ENCODE results near the gene CDK5. TPM values are rescaled to one million over a fixed set of nuclear protein-coding genes. Genes with fewer than 3 reads are reported as not detected.
"Not testable (repeated sequence)": the region's sequence is repeated elsewhere in the genome, so short reads cannot be mapped to it uniquely, and the experiment has no call there.

Gene CDK5
- total RNA-seq, 1 donor from 2014 or later = 5.7 TPM

GRCh38 chr7:151011616-151012015 is 46.1 kb downstream of the CDK5 start:
- H3K27me3 ChIP-seq (ENCODE audit: control insufficient read depth in 3 of 3, insufficient read depth in 3 of 3, low read length in 3 of 3) = peaks cover 40 to 54% (median 54%) of the 10 kb centered on the region in 3 donors
- H3K27ac ChIP-seq (ENCODE audit: low read depth, low read length); H3K9me3 ChIP-seq (ENCODE audit: control insufficient read depth in 3 of 3, low read length in 3 of 3); H3K4me3 ChIP-seq (ENCODE audit: low read length in 3 of 3); H3K9ac ChIP-seq (ENCODE audit: low read depth in 1 of 3, low read length in 3 of 3); H3K36me3 ChIP-seq (ENCODE audit: control insufficient read depth in 3 of 3, insufficient read depth in 3 of 3, low read length in 3 of 3): not testable (repeated sequence)
- peaks cover 6 to 31% (median 21%) of the 10 kb centered on the region in 3 donors for H3K4me1 ChIP-seq (ENCODE audit: control insufficient read depth in 3 of 3, insufficient read depth in 3 of 3, low read length in 3 of 3)

- no peak overlapping the region for H3K4me3 ChIP-seq (ENCODE audit: low read length in 3 of 3)
- H3K9me3 ChIP-seq (ENCODE audit: control insufficient read depth in 3 of 3, low read length in 3 of 3) = no peaks in the 10 kb centered on the region
- H3K36me3 ChIP-seq (ENCODE audit: control insufficient read depth in 3 of 3, insufficient read depth in 3 of 3, low read length in 3 of 3) = no peaks in the 10 kb centered on the region
- H3K27me3 ChIP-seq (ENCODE audit: control insufficient read depth in 3 of 3, insufficient read depth in 3 of 3, low read length in 3 of 3) = peaks cover 34 to 52% (median 49%) of the 10 kb centered on the region in 3 donors
- no peak overlapping the region for H3K27ac ChIP-seq (ENCODE audit: low read depth, low read length)
- no peak overlapping the region for H3K9ac ChIP-seq (ENCODE audit: low read depth in 1 of 3, low read length in 3 of 3)
- H3K4me1 ChIP-seq (ENCODE audit: control insufficient read depth in 3 of 3, insufficient read depth in 3 of 3, low read length in 3 of 3) = peaks cover 6 to 33% (median 21%) of the 10 kb centered on the region in 3 donors
These were observed 46.6 kb downstream of the CDK5 start for GRCh38 chr7:151011097-151011409.

DNA sequence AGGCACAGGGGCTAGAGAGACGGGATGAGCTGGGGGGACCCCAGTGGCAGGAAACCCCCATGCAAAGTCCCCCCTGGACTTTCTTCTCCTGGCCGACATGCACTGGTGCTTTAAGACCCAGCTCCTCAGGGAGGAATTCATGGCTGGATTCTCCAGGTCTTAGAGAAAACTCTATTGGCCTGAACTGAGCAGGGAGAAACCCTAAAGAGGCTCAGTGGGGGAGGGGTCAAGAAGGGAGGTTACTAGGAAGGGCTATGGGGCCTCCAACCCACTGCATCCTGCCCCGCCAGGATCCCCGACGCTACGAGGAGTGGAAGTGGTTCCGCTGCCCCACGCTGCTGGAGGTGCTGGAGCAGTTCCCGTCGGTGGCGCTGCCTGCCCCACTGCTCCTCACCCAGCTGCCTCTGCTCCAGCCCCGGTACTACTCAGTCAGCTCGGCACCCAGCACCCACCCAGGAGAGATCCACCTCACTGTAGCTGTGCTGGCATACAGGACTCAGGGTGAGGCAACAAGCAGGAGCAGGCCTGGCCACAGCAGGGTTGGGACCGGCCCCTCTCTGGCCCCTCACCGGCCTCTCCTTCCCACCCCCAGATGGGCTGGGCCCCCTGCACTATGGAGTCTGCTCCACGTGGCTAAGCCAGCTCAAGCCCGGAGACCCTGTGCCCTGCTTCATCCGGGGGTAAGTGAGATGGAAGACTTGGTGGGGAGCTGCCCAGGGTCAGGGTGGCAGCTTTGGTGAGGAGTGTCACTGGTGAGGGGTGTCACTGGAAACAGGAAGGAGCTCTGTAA is 47.2 kb downstream of the CDK5 start:
- Histone ChIP-seq H3K27ac (ENCODE audit: low read depth, low read length) (no peak overlapping the region), H3K9ac (ENCODE audit: low read depth in 1 of 3, low read length in 3 of 3) (no peak overlapping the region), H3K9me3 (ENCODE audit: control insufficient read depth in 3 of 3, low read length in 3 of 3) (no peaks in the 10 kb centered on the region), H3K27me3 (ENCODE audit: control insufficient read depth in 3 of 3, insufficient read depth in 3 of 3, low read length in 3 of 3) (peaks cover 31 to 46% (median 43%) of the 10 kb centered on the region in 3 donors), H3K36me3 (ENCODE audit: control insufficient read depth in 3 of 3, insufficient read depth in 3 of 3, low read length in 3 of 3) (no peaks in the 10 kb centered on the region), H3K4me1 (ENCODE audit: control insufficient read depth in 3 of 3, insufficient read depth in 3 of 3, low read length in 3 of 3) (peaks cover 6 to 33% (median 21%) of the 10 kb centered on the region in 3 donors), H3K4me3 (ENCODE audit: low read length in 3 of 3) (no peak overlapping the region)

- no peaks in the 10 kb centered on the region for H3K9me3 ChIP-seq (ENCODE audit: control insufficient read depth in 3 of 3, low read length in 3 of 3)
- no peak overlapping the region for H3K4me3 ChIP-seq (ENCODE audit: low read length in 3 of 3)
- peaks cover 31 to 42% (median 38%) of the 10 kb centered on the region in 3 donors for H3K27me3 ChIP-seq (ENCODE audit: control insufficient read depth in 3 of 3, insufficient read depth in 3 of 3, low read length in 3 of 3)
- H3K4me1 ChIP-seq (ENCODE audit: control insufficient read depth in 3 of 3, insufficient read depth in 3 of 3, low read length in 3 of 3) = peaks cover 6 to 29% (median 17%) of the 10 kb centered on the region in 3 donors
- no peak overlapping the region for H3K9ac ChIP-seq (ENCODE audit: low read depth in 1 of 3, low read length in 3 of 3)
- H3K36me3 ChIP-seq (ENCODE audit: control insufficient read depth in 3 of 3, insufficient read depth in 3 of 3, low read length in 3 of 3) = no peaks in the 10 kb centered on the region
- H3K27ac ChIP-seq (ENCODE audit: low read depth, low read length) = no peak overlapping the region
These were observed 47.7 kb downstream of the CDK5 start for GRCh38 chr7:151010037-151010306.

GRCh38 chr7:151009327-151010036 is 48.2 kb downstream of the CDK5 start:
- no peak overlapping the region for H3K9ac ChIP-seq (ENCODE audit: low read depth in 1 of 3, low read length in 3 of 3)
- H3K27ac ChIP-seq (ENCODE audit: low read depth, low read length) = no peak overlapping the region
- H3K4me3 ChIP-seq (ENCODE audit: low read length in 3 of 3) = no peak overlapping the region
- H3K36me3 ChIP-seq (ENCODE audit: control insufficient read depth in 3 of 3, insufficient read depth in 3 of 3, low read length in 3 of 3) = no peaks in the 10 kb centered on the region
- H3K9me3 ChIP-seq (ENCODE audit: control insufficient read depth in 3 of 3, low read length in 3 of 3) = no peaks in the 10 kb centered on the region
- peaks cover 31 to 42% (median 36%) of the 10 kb centered on the region in 3 donors for H3K27me3 ChIP-seq (ENCODE audit: control insufficient read depth in 3 of 3, insufficient read depth in 3 of 3, low read length in 3 of 3)
- H3K4me1 ChIP-seq (ENCODE audit: control insufficient read depth in 3 of 3, insufficient read depth in 3 of 3, low read length in 3 of 3) = peaks cover 6 to 27% (median 14%) of the 10 kb centered on the region in 3 donors

GRCh38 chr7:151008511-151009323 is 49.0 kb downstream of the CDK5 start:
- Histone ChIP-seq H3K27me3 (ENCODE audit: control insufficient read depth in 3 of 3, insufficient read depth in 3 of 3, low read length in 3 of 3) (peaks cover 25 to 34% (median 29%) of the 10 kb centered on the region in 3 donors), H3K9me3 (ENCODE audit: control insufficient read depth in 3 of 3, low read length in 3 of 3) (no peaks in the 10 kb centered on the region), H3K36me3 (ENCODE audit: control insufficient read depth in 3 of 3, insufficient read depth in 3 of 3, low read length in 3 of 3) (no peaks in the 10 kb centered on the region), H3K9ac (ENCODE audit: low read depth in 1 of 3, low read length in 3 of 3) (no peak overlapping the region), H3K4me1 (ENCODE audit: control insufficient read depth in 3 of 3, insufficient read depth in 3 of 3, low read length in 3 of 3) (peaks cover 6 to 21% (median 10%) of the 10 kb centered on the region in 3 donors), H3K27ac (ENCODE audit: low read depth, low read length) (no peak overlapping the region), H3K4me3 (ENCODE audit: low read length in 3 of 3) (no peak overlapping the region)

DNA sequence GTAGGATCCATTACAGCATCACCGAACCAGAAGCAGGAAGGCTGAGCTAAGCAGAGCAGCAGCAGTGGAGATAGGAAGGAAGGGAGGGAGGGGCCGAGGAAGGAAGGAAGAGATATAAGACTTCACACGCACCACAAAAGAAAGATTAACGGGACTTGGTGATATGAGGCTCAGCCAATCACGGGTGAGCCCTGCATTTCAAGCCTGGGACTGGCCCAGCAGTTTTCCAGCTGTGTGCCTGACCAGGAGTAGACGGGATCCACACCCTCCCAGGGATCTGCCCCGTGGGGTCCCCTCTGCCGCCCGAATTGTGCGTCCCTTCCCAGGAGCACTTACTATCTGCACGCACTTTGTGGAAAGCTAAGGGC is 49.6 kb downstream of the CDK5 start:
- Histone ChIP-seq H3K36me3 (ENCODE audit: control insufficient read depth in 3 of 3, insufficient read depth in 3 of 3, low read length in 3 of 3) (no peaks in the 10 kb centered on the region), H3K27ac (ENCODE audit: low read depth, low read length) (no peak overlapping the region), H3K4me1 (ENCODE audit: control insufficient read depth in 3 of 3, insufficient read depth in 3 of 3, low read length in 3 of 3) (peaks cover 6 to 20% (median 6%) of the 10 kb centered on the region in 3 donors), H3K9me3 (ENCODE audit: control insufficient read depth in 3 of 3, low read length in 3 of 3) (no peaks in the 10 kb centered on the region), H3K4me3 (ENCODE audit: low read length in 3 of 3) (no peak overlapping the region), H3K27me3 (ENCODE audit: control insufficient read depth in 3 of 3, insufficient read depth in 3 of 3, low read length in 3 of 3) (peaks cover 22 to 32% (median 29%) of the 10 kb centered on the region in 3 donors), H3K9ac (ENCODE audit: low read depth in 1 of 3, low read length in 3 of 3) (no peak overlapping the region)

DNA sequence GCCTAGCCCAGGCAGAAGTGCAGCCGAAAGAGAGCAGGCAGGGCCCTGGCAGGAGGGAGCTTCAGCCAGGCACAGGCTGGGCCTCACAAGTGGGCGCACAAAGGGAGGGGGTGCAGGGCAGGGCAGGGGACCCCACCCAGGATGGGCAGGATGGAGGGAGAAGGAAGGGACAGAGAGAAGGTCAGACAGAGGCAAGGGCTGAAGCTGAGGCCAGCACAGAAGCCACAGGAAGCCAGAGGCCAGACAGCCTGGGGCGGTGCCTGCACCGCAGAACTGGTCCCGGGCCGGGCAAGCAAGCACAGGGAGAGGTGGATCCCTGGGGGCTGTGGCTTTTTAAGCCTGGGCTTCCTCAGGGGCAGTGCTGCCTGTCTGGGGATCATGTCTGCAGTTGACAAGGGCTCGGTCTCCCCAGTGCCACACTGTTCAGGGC is 50.2 kb downstream of the CDK5 start:
- H3K9ac ChIP-seq (ENCODE audit: low read depth in 1 of 3, low read length in 3 of 3) = no peak overlapping the region
- no peaks in the 10 kb centered on the region for H3K9me3 ChIP-seq (ENCODE audit: control insufficient read depth in 3 of 3, low read length in 3 of 3)
- peaks cover 3 to 16% (median 6%) of the 10 kb centered on the region in 3 donors for H3K4me1 ChIP-seq (ENCODE audit: control insufficient read depth in 3 of 3, insufficient read depth in 3 of 3, low read length in 3 of 3)
- peaks cover 15 to 25% (median 24%) of the 10 kb centered on the region in 3 donors for H3K27me3 ChIP-seq (ENCODE audit: control insufficient read depth in 3 of 3, insufficient read depth in 3 of 3, low read length in 3 of 3)
- no peak overlapping the region for H3K27ac ChIP-seq (ENCODE audit: low read depth, low read length)
- no peaks in the 10 kb centered on the region for H3K36me3 ChIP-seq (ENCODE audit: control insufficient read depth in 3 of 3, insufficient read depth in 3 of 3, low read length in 3 of 3)
- H3K4me3 ChIP-seq (ENCODE audit: low read length in 3 of 3) = no peak overlapping the region

GRCh38 chr7:151006590-151007300 is 51.0 kb downstream of the CDK5 start:
- H3K4me3 ChIP-seq (ENCODE audit: low read length in 3 of 3) = no peak overlapping the region

More at GRCh38 chr7:151006590-151007300, 51.0 kb downstream of the CDK5 start:
- H3K27ac ChIP-seq (ENCODE audit: low read depth, low read length) = no peak overlapping the region
- no peak overlapping the region for H3K9ac ChIP-seq (ENCODE audit: low read depth in 1 of 3, low read length in 3 of 3)
- H3K4me1 ChIP-seq (ENCODE audit: control insufficient read depth in 3 of 3, insufficient read depth in 3 of 3, low read length in 3 of 3) = peaks cover 3 to 16% (median 6%) of the 10 kb centered on the region in 3 donors
- no peaks in the 10 kb centered on the region for H3K9me3 ChIP-seq (ENCODE audit: control insufficient read depth in 3 of 3, low read length in 3 of 3)
- no peaks in the 10 kb centered on the region for H3K36me3 ChIP-seq (ENCODE audit: control insufficient read depth in 3 of 3, insufficient read depth in 3 of 3, low read length in 3 of 3)
- peaks cover 11 to 21% (median 17%) of the 10 kb centered on the region in 3 donors for H3K27me3 ChIP-seq (ENCODE audit: control insufficient read depth in 3 of 3, insufficient read depth in 3 of 3, low read length in 3 of 3)
